H1 (cell line): Measurements from ENCODE around the gene WRAP53. TPM values are rescaled to one million over a fixed set of nuclear protein-coding genes. Genes with fewer than 3 reads are reported as not detected.

Source experiments
- CHD7 ChIP-seq: fragments of 300-600 bp; sonication (generic); IDR thresholded peaks from 2 replicates; pipeline ENCODE4 v1.7.1; 2012; ENCODE audit warnings: low read length, moderate library complexity, mild to moderate bottlenecking, inconsistent platforms; ENCODE audit not compliant: insufficient replicate concordance
- MAFK ChIP-seq: IDR thresholded peaks from 2 replicates; pipeline ENCODE4 v1.6.1; 2012; ENCODE audit warnings: low read depth, mild to moderate bottlenecking, improper control_type of control experiment, low read length
- RBBP5 ChIP-seq: IDR thresholded peaks from 2 replicates; pipeline ENCODE4 v1.7.1; 2012; ENCODE audit warnings: low read depth, mild to moderate bottlenecking, inconsistent platforms, low read length, moderate library complexity, borderline replicate concordance
- SP1 ChIP-seq: IDR thresholded peaks from 2 replicates; pipeline ENCODE4 v1.6.1; 2011; ENCODE audit warnings: low read depth, low read length
- polyA plus RNA-seq, 7 experiments: library from polyadenylated mRNA; depleted of rRNA in 3 of 7; stranded (reverse) in 5 of 7; unstranded in 2 of 7; fragments of >200 nt in 5 of 7; fragments of 200-250 nt in 2 of 7; gene quantifications; 1 replicate in 5 of 7; 2 replicates in 1 of 7; 4 replicates in 1 of 7; pipeline versions ENCODE4 v1.2.1 to v1.2.3, GENCODE V29; 2011 to 2013; ENCODE audit warnings: missing spikeins in 2 of 7, mixed read lengths in 2 of 7
- total RNA-seq: library from RNA; stranded (reverse); fragmentation: NEBNext Ultra II Directional; extraction: Animal tissue kit (Norgen Biotek cat#: 25700); gene quantifications from 2 replicates; pipeline ENCODE4 v1.2.1, GENCODE V29; 2021
- TF ChIP-seq, protein P1 (sequence below): IDR thresholded peaks from 2 replicates; pipeline ENCODE4 v1.6.1; 2012; ENCODE audit warnings: inconsistent platforms

The WRAP53 gene
- total and polyA plus RNA-seq, 2 of the 8 experiments (the other 6 are each of a cell fraction or from before 2014, with no cell fraction given): 29.2 to 30.1 TPM

DNA sequence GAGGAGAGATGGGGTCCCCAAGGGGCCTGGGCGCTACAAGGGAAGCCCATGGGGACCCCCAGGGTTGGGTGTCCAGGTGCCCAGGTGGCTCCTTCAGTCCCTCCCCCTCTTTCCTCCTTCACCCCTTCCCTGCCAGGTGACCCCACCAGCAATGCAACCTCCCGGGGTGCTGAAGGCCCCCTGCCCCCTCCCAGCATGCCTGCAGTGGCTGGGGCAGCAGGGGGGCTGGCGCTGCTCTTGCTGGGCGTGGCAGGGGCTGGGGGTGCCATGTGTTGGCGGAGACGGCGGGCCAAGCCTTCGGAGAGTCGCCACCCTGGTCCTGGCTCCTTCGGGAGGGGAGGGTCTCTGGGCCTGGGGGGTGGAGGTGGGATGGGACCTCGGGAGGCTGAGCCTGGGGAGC is 20.8 kb downstream of the WRAP53 start (continued):
- TF ChIP-seq CHD7 (no peak), MAFK (no peak), RBBP5 (no peak), SP1 (no peak)
- TF ChIP-seq, protein P1, sequence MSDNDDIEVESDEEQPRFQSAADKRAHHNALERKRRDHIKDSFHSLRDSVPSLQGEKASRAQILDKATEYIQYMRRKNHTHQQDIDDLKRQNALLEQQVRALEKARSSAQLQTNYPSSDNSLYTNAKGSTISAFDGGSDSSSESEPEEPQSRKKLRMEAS: no peak
